Activated CD8-positive, alpha-beta T cell treated with anti-CD3 and anti-CD28 coated beads for 36 hours (primary cell): ENCODE data around the gene AP1M2. TPM values are rescaled to one million over a fixed set of nuclear protein-coding genes. Genes with fewer than 3 reads are reported as not detected.
"Not testable (repeated sequence)": the region's sequence is repeated elsewhere in the genome, so short reads cannot be mapped to it uniquely, and the experiment has no call there.

ENCODE experiments used
- ATAC-seq: fragments of 200-7000 bp; cut with Tn5 transposase; one replicate; pipeline ENCODE4 v1.10.0; 2021; ENCODE audit warnings: mild to moderate bottlenecking, moderate library complexity
- CTCF ChIA-PET: fragments of 350-600 bp; sonication (Branson Sonifier 250); formaldehyde crosslinking; loops from one replicate; lab custom pipeline; 2021; ENCODE audit warnings: antibody characterized with exemption; lab: Charles Lee
- POLR2A ChIA-PET: fragments of 350-600 bp; sonication (Branson Sonifier 250); formaldehyde crosslinking; loops from one replicate; lab custom pipeline; 2021; ENCODE audit warnings: antibody characterized with exemption; lab: Charles Lee
- DNase-seq: peaks from one replicate; pipeline ENCODE4 v3.0.0-alpha.2; 2020
- H3K27ac Mint-ChIP-seq: one replicate; pipeline ENCODE4 v1.8.0; 2021; ENCODE audit warnings: mild to moderate bottlenecking, mixed read lengths
- H3K27me3 Mint-ChIP-seq: one replicate; pipeline ENCODE4 v1.8.0; 2021; ENCODE audit warnings: mixed read lengths
- H3K36me3 Mint-ChIP-seq: one replicate; pipeline ENCODE4 v1.8.0; 2021; ENCODE audit warnings: low read depth, mixed read lengths
- H3K4me1 Mint-ChIP-seq: one replicate; pipeline ENCODE4 v1.8.0; 2021; ENCODE audit warnings: low read depth, mixed read lengths
- H3K4me3 Mint-ChIP-seq: one replicate; pipeline ENCODE4 v1.8.0; 2021; ENCODE audit warnings: mild to moderate bottlenecking, moderate library complexity, mixed read lengths
- H3K9me3 Mint-ChIP-seq: one replicate; pipeline ENCODE4 v1.8.0; 2021; ENCODE audit warnings: mixed read lengths
- intact Hi-C: fragments of 100-400 bp; cut with micrococcal nuclease; formaldehyde crosslinking; loops from one replicate; pipeline ENCODE4 v1.10.0; 2022
- total RNA-seq, 2 experiments: library from RNA; stranded (reverse); gene quantifications; one replicate each; pipeline ENCODE4 v1.2.3, GENCODE V29; 2021
- TF ChIP-seq, protein P1 (sequence below): fragments of 200-600 bp; IDR thresholded peaks from one replicate; pipeline ENCODE4 v1.8.0; 2022; ENCODE audit warnings: antibody characterized with exemption, mild to moderate bottlenecking

AP1M2 gene
- total RNA-seq, 2 experiments from 2014 or later: not detected

- intact Hi-C loops: no loop called here
- peak overlapping the region; percentile 81 for H3K4me3 Mint-ChIP-seq
- ChIA-PET CTCF (interaction anchor here (1.0 kb wide), 1 partner anchor 8 kb away, joined by 3 read pairs; no protein-coding TSS in a partner anchor), POLR2A (interaction anchor here (0.9 to 1.8 kb wide), 3 partner anchors 9 to 24 kb away, joined by 3 to 11 read pairs (median 3); no protein-coding TSS in a partner anchor)
- H3K27ac Mint-ChIP-seq: peak overlapping the region; percentile 79
- ATAC-seq (no peak), DNase-seq (peak; percentile 38)
- TF ChIP-seq, protein P1, sequence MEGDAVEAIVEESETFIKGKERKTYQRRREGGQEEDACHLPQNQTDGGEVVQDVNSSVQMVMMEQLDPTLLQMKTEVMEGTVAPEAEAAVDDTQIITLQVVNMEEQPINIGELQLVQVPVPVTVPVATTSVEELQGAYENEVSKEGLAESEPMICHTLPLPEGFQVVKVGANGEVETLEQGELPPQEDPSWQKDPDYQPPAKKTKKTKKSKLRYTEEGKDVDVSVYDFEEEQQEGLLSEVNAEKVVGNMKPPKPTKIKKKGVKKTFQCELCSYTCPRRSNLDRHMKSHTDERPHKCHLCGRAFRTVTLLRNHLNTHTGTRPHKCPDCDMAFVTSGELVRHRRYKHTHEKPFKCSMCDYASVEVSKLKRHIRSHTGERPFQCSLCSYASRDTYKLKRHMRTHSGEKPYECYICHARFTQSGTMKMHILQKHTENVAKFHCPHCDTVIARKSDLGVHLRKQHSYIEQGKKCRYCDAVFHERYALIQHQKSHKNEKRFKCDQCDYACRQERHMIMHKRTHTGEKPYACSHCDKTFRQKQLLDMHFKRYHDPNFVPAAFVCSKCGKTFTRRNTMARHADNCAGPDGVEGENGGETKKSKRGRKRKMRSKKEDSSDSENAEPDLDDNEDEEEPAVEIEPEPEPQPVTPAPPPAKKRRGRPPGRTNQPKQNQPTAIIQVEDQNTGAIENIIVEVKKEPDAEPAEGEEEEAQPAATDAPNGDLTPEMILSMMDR: no peak
- no peaks in the 10 kb centered on the region for H3K9me3 Mint-ChIP-seq
- H3K4me1 Mint-ChIP-seq: peaks cover 9% of the 10 kb centered on the region
- H3K27me3 Mint-ChIP-seq: peaks cover 6% of the 10 kb centered on the region
- peaks cover 4% of the 10 kb centered on the region for H3K36me3 Mint-ChIP-seq
Observed at GRCh38 chr19:10544242-10544752, 42.8 kb downstream of the AP1M2 start.

GRCh38 chr19:10543420-10544241 is 43.5 kb downstream of the AP1M2 start, which contains the start of gene ATG4D:
TSS of gene ATG4D (plus strand) at chr19:10543904. CDS start at chr19:10544091, 187 bp downstream.
- Mint-ChIP-seq H3K4me1 (peaks cover 9% of the 10 kb centered on the region), H3K36me3 (peaks cover 4% of the 10 kb centered on the region), H3K27me3 (peaks cover 13% of the 10 kb centered on the region), H3K9me3 (no peaks in the 10 kb centered on the region), H3K27ac (peak within 1 kb of the TSS; percentile 79), H3K4me3 (peak within 1 kb of the TSS; percentile 81)
- intact Hi-C loops: no loop called here
- CTCF ChIA-PET: interaction anchor here (0.7 to 3.0 kb wide), 5 partner anchors 27 to 157 kb away, joined by 3 to 28 read pairs (median 3); partner anchors contain the start of genes CDKN2D, QTRT1 and S1PR5
- POLR2A ChIA-PET: interaction anchor here (1.0 to 1.8 kb wide), 5 partner anchors 9 to 109 kb away, joined by 3 to 11 read pairs (median 7); no protein-coding TSS in a partner anchor
- TF ChIP-seq, protein P1: no peak
- ATAC-seq: peak; percentile 84
- peak; percentile 80 for DNase-seq

DNA sequence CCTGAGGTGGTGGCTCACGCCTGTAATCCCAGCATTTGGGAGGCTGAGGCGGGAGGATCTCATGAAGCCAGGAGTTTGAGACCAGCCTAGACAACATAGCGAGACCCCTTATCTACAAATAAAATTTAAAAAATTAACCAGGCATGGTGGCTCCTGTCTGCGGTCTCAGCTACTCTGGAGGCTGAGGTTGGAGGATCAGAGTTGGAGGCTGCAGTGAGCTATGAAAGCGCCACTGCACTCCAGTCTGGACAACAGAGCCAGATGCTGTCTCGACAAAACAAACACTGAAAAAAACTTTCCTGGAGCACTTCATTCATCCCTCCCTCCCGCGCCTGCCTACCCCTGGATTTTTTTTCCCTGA is 44.1 kb downstream of the AP1M2 start:
- intact Hi-C loops: no loop called here
- TF ChIP-seq, protein P1: no peak
- Mint-ChIP-seq H3K9me3 (no peaks in the 10 kb centered on the region), H3K4me3 (peak overlapping the region; percentile 74), H3K4me1 (peaks cover 9% of the 10 kb centered on the region), H3K27ac (peak overlapping the region; percentile 67), H3K27me3 (peaks cover 16% of the 10 kb centered on the region), H3K36me3 (no peaks in the 10 kb centered on the region)
- CTCF ChIA-PET: interaction anchor here (0.7 to 3.0 kb wide), 7 partner anchors 8 to 158 kb away, joined by 3 to 28 read pairs (median 6); partner anchors contain the start of genes CDKN2D, QTRT1 and S1PR5
- no peak for DNase-seq
- POLR2A ChIA-PET: interaction anchor here (1.1 to 1.5 kb wide), 3 partner anchors 10 to 110 kb away, joined by 5 to 7 read pairs (median 7); no protein-coding TSS in a partner anchor
- ATAC-seq: no peak

DNA sequence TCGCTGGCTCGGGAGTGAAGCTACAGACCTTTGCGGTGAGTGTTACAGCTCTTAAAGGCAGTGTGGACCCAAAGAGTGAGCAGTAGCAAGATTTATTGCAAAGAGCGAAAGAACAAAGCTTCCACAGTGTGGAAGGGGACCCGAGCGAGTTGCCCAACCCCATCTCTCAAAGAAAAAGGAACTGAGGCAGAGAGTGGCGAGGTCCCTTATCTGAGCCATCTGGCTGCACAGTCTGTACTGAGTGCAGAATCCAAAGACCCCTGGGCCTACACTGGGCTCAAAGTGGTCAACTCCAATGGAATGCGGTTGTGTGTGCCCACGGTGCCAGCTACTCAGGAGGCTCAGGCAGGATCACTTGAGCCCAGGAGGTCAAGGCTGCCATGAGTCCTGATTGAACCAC is 48.1 kb downstream of the AP1M2 start:
- POLR2A ChIA-PET, DNase-seq, intact Hi-C loops, CTCF ChIA-PET, H3K9me3 Mint-ChIP-seq, H3K27ac Mint-ChIP-seq, H3K4me1 Mint-ChIP-seq, H3K36me3 Mint-ChIP-seq, ATAC-seq, H3K4me3 Mint-ChIP-seq: not testable (repeated sequence)
- H3K27me3 Mint-ChIP-seq: peaks cover 17% of the 10 kb centered on the region

DNA sequence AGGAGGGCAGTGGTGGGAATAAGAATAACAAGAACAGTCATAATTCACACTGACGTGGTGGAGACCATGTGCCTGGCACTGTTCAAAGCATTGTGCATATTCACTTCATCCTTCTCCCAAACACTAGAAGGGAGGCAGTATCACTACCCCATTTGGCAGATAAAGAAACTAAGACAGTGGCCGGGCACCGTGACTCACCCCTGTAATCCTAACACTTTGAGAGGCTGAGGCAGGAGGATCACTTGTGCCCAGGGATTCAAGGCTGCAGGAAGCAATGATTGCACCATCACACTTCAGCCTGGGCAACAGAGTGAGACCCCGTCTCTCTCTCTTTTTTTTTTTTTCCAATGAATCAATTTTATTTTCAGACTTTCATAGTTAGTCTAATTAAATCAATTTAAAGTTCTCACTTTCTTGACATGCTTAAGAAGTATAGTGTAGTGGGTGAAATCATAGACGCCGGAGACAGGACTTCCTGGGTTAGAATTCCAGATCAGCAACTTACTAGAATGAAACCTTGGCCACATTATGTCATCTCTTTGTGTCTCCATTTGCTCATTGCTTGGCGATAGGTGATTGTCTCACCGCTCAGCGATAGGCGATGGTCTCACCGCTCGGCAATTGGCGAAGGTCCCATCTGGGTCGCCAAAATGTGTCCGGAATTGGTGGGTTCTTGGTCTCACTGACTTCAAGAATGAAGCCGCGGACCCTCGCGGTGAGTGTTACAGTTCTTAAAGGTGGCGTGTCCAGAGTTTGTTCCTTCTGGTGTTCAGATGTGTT is 48.7 kb downstream of the AP1M2 start:
- no peaks in the 10 kb centered on the region for H3K36me3 Mint-ChIP-seq
- H3K9me3 Mint-ChIP-seq: no peaks in the 10 kb centered on the region
- ATAC-seq (no peak), DNase-seq (no peak)
- H3K4me1 Mint-ChIP-seq: peaks cover 3% of the 10 kb centered on the region
- CTCF ChIA-PET: no interaction called here
- TF ChIP-seq, protein P1: no peak
- POLR2A ChIA-PET: no interaction called here
- H3K27ac Mint-ChIP-seq: no peak overlapping the region
- intact Hi-C loops: no loop called here
- peaks cover 17% of the 10 kb centered on the region for H3K27me3 Mint-ChIP-seq
- no peak overlapping the region for H3K4me3 Mint-ChIP-seq
